ENCODE data around the gene TAS1R2.
"Not testable (repeated sequence)": the region's sequence is repeated elsewhere in the genome, so short reads cannot be mapped to it uniquely, and the experiment has no call there.

GRCh38 chr1:18870595-18870865, 11.1 kb upstream of the TAS1R2 start:
- TF ChIP-seq CTCF, POLR2AphosphoS5 (IDR thresholded peaks at IDR 0.05): not testable (repeated sequence)
